ENCODE results near the gene PPP1R14C. TPM values are rescaled to one million over a fixed set of nuclear protein-coding genes. Genes with fewer than 3 reads are reported as not detected.
"Not testable (repeated sequence)": the region's sequence is repeated elsewhere in the genome, so short reads cannot be mapped to it uniquely, and the experiment has no call there.

PPP1R14C gene
- polyA plus RNA-seq, 2 of the 4 experiments (the other 2 are of a cell fraction), result 0.34 to 0.43 TPM

DNA sequence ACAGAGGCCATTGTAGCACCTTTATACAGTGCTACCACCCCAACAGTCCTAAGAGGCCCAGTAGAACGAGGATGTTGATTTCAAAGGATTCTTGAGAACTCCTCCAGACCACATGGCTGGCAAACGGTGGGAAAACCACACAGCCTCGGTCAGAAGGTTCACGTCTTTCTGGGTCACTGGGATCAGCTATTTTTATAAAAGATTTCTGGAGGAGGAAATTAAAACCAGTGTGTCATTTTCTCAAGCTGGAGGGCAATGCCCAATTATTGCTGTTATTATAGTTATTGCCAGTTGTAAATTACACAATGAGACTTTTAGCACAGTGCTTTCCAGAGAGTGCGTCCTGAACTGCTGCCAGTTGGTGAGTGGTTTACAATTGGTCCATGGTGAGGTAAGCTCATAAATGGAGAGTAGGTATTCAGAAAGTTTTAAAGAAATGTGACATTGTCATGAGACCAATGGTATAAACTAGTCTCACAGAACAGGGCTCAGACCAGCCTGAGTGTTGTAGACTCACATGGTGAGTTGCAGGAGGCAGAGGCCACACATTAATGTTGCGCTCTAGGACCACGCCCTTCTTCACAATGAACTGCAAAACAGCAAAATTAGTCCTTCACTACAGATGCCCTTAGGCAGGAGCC is 8.4 kb upstream of the PPP1R14C start:
- ChIA-PET CTCF (interaction anchor here (0.9 to 1.4 kb wide), 2 partner anchors 52 to 62 kb away, joined by 3 read pairs; no protein-coding TSS in a partner anchor), POLR2A (no interaction called here)
- Histone ChIP-seq H3K4me2 (no peak overlapping the region), H3K4me1 (no peaks in the 10 kb centered on the region), H3K9me3 (no peaks in the 10 kb centered on the region), H3K4me3 (no peak overlapping the region), H3K27ac (no peak overlapping the region)
- WGBS (ENCODE audit: missing lambda C conversion rate), result 49% methylated on average over 7 of the region's 7 CpGs
- TF ChIP-seq, protein P1, sequence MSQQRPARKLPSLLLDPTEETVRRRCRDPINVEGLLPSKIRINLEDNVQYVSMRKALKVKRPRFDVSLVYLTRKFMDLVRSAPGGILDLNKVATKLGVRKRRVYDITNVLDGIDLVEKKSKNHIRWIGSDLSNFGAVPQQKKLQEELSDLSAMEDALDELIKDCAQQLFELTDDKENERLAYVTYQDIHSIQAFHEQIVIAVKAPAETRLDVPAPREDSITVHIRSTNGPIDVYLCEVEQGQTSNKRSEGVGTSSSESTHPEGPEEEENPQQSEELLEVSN (IDR thresholded peaks at IDR 0.05; ENCODE audit: borderline replicate concordance, low read depth), result no peak
- no peak for TF ChIP-seq EP300 (IDR thresholded peaks at IDR 0.05)
- no peak for DNase-seq (ENCODE audit: low read depth in 1 of 2, low spot score in 1 of 2)
- ATAC-seq, result no peak
- no peak for FAIRE-seq

DNA sequence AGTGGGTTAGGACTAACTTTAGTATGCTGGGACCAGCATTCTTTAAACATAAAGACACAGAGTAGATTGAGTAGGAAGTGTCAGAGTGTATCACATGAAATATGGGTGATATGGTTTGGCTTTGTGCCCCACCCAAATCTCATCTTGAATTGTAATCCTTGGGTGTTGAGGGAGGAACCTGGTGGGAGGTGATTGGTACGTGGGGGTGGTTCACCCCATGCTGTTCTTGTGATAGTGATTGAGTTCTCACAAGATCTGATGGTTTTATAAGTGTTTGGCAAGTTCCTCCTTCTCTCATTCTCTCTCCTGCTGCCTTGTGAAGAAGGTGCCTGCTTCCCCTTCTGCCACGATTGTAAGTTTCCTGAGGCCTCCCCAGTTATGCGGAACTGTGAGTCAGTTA is 5.1 kb upstream of the PPP1R14C start:
- DNase-seq (ENCODE audit: low read depth in 1 of 2, low spot score in 1 of 2); POLR2A ChIA-PET; FAIRE-seq; H3K27ac ChIP-seq; ATAC-seq; H3K4me1 ChIP-seq; H3K4me3 ChIP-seq; CTCF ChIA-PET; H3K9me3 ChIP-seq; H3K4me2 ChIP-seq: not testable (repeated sequence)
- 49% methylated on average over 3 of the region's 3 CpGs for WGBS (ENCODE audit: missing lambda C conversion rate)

DNA sequence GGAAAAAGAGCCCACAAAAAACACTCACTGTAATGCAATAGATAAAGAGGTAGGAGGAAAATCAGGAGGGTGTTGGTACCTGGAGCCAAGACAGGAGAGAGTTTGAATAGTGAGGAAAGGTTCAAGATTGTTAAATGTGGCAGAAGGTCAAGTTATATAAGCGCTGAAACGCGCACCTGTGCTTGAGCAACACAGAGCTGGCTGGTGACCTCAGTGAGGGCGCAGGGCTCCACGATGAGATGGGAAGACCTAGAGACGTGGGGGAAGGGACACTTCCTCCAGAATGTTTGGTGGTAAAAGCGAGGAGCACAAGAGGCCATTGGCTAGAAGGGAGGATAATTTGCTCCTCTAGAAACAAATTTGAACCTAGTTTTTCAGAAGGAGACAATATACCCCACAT is 4.2 kb upstream of the PPP1R14C start:
- H3K4me2 ChIP-seq, result no peak overlapping the region
- no peak overlapping the region for H3K27ac ChIP-seq
- CTCF ChIA-PET, result interaction anchor here (0.7 kb wide), 1 partner anchor 8 kb away, joined by 3 read pairs; no protein-coding TSS in a partner anchor
- no peak overlapping the region for H3K4me3 ChIP-seq
- H3K9me3 ChIP-seq, result no peaks in the 10 kb centered on the region
- POLR2A ChIA-PET, result no interaction called here
- FAIRE-seq (no peak), ATAC-seq (no peak), DNase-seq (ENCODE audit: low read depth in 1 of 2, low spot score in 1 of 2) (no peak)
- no peaks in the 10 kb centered on the region for H3K4me1 ChIP-seq
- TF ChIP-seq NPAS2 (CRISPR knock-in tag; IDR thresholded peaks at IDR 0.05; ENCODE audit: borderline replicate concordance) (no peak), NFE2L2 (conservative IDR thresholded peaks at IDR 0.05; ENCODE audit: low read length) (no peak), EHMT2 (IDR thresholded peaks at IDR 0.05; ENCODE audit: low read depth) (no peak), FOSL2 (IDR thresholded peaks at IDR 0.05) (no peak), FOSL2 (CRISPR knock-in tag; IDR thresholded peaks at IDR 0.05) (no peak), CHD2 (IDR thresholded peaks at IDR 0.05; ENCODE audit: low read length, partially characterized antibody) (no peak), MAFK (IDR thresholded peaks at IDR 0.05; ENCODE audit: partially characterized antibody) (no peak), CBX8 (IDR thresholded peaks at IDR 0.05) (no peak)
- TF ChIP-seq, protein P2, sequence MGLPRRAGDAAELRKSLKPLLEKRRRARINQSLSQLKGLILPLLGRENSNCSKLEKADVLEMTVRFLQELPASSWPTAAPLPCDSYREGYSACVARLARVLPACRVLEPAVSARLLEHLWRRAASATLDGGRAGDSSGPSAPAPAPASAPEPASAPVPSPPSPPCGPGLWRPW (IDR thresholded peaks at IDR 0.05), result no peak
- TF ChIP-seq, protein P3, sequence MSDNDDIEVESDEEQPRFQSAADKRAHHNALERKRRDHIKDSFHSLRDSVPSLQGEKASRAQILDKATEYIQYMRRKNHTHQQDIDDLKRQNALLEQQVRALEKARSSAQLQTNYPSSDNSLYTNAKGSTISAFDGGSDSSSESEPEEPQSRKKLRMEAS (IDR thresholded peaks at IDR 0.05), result no peak
- TF ChIP-seq, protein P4, sequence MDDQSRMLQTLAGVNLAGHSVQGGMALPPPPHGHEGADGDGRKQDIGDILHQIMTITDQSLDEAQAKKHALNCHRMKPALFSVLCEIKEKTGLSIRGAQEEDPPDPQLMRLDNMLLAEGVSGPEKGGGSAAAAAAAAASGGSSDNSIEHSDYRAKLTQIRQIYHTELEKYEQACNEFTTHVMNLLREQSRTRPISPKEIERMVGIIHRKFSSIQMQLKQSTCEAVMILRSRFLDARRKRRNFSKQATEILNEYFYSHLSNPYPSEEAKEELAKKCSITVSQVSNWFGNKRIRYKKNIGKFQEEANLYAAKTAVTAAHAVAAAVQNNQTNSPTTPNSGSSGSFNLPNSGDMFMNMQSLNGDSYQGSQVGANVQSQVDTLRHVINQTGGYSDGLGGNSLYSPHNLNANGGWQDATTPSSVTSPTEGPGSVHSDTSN (IDR thresholded peaks at IDR 0.05), result no peak
- 4% methylated on average over 7 of the region's 7 CpGs for WGBS (ENCODE audit: missing lambda C conversion rate)

DNA sequence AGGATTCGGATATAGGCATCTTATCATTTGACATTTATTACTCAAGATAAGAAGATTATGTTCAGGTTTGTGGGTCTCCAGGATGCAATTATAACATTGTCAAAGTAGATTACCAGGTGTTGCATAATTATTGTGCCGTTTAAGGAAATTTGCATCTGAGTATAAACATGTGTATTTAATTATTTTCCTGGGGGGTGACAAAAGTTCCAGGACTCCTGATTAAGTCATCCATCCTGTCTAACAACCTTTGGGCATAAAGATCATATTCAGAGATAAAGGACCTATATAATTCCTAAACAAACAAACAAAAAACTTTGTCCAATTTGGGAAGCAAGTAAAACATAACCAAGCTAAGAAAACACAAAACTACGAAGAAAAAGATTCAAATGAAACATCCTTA is 3.3 kb upstream of the PPP1R14C start:
- TF ChIP-seq, protein P5, sequence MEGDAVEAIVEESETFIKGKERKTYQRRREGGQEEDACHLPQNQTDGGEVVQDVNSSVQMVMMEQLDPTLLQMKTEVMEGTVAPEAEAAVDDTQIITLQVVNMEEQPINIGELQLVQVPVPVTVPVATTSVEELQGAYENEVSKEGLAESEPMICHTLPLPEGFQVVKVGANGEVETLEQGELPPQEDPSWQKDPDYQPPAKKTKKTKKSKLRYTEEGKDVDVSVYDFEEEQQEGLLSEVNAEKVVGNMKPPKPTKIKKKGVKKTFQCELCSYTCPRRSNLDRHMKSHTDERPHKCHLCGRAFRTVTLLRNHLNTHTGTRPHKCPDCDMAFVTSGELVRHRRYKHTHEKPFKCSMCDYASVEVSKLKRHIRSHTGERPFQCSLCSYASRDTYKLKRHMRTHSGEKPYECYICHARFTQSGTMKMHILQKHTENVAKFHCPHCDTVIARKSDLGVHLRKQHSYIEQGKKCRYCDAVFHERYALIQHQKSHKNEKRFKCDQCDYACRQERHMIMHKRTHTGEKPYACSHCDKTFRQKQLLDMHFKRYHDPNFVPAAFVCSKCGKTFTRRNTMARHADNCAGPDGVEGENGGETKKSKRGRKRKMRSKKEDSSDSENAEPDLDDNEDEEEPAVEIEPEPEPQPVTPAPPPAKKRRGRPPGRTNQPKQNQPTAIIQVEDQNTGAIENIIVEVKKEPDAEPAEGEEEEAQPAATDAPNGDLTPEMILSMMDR (IDR thresholded peaks at IDR 0.05), result no peak
- TF ChIP-seq CBX8 (IDR thresholded peaks at IDR 0.05) (no peak), CHD4 (IDR thresholded peaks at IDR 0.05; ENCODE audit: borderline replicate concordance) (no peak), ZFP36 (IDR thresholded peaks at IDR 0.05; ENCODE audit: borderline replicate concordance, partially characterized antibody) (no peak), CBX2 (IDR thresholded peaks at IDR 0.05; ENCODE audit: borderline replicate concordance, low read depth) (no peak), CEBPB (IDR thresholded peaks at IDR 0.05) (no peak), CHD2 (IDR thresholded peaks at IDR 0.05; ENCODE audit: low read length, partially characterized antibody) (no peak), BHLHE40 (IDR thresholded peaks at IDR 0.05; ENCODE audit: low read depth, low read length) (no peak), EHMT2 (IDR thresholded peaks at IDR 0.05; ENCODE audit: low read depth) (no peak), ESRRA (IDR thresholded peaks at IDR 0.05; ENCODE audit: borderline replicate concordance, low read length) (no peak), MYC (IDR thresholded peaks at IDR 0.05; ENCODE audit: borderline replicate concordance, low read length) (no peak), ZSCAN20 (CRISPR knock-in tag; IDR thresholded peaks at IDR 0.05) (no peak), KDM1A (IDR thresholded peaks at IDR 0.05; ENCODE audit: low read depth) (no peak), POLR2AphosphoS2 (conservative IDR thresholded peaks at IDR 0.05; ENCODE audit: low read length) (no peak), FOXS1 (CRISPR knock-in tag; IDR thresholded peaks at IDR 0.05) (no peak), HOXA7 (CRISPR knock-in tag; IDR thresholded peaks at IDR 0.05) (no peak)
- H3K9me3 ChIP-seq, result no peaks in the 10 kb centered on the region
- H3K4me2 ChIP-seq, result no peak overlapping the region
- H3K27ac ChIP-seq, result no peak overlapping the region
- CTCF ChIA-PET, result no interaction called here
- no peak overlapping the region for H3K4me3 ChIP-seq
- H3K4me1 ChIP-seq, result no peaks in the 10 kb centered on the region
- DNase-seq (ENCODE audit: low read depth in 1 of 2, low spot score in 1 of 2) (no peak), ATAC-seq (no peak), FAIRE-seq (no peak)
- POLR2A ChIA-PET, result no interaction called here
- 3% methylated on average over 3 of the region's 3 CpGs for WGBS (ENCODE audit: missing lambda C conversion rate)
